IPS DF 19.7 (cell line): Measurements from ENCODE around the gene ACBD6.

ENCODE experiments used
- DNase-seq: peaks from one replicate; pipeline ENCODE4 v3.0.0-alpha.2; 2013; ENCODE audit warnings: low read depth, low spot score

ACBD6 gene

DNA sequence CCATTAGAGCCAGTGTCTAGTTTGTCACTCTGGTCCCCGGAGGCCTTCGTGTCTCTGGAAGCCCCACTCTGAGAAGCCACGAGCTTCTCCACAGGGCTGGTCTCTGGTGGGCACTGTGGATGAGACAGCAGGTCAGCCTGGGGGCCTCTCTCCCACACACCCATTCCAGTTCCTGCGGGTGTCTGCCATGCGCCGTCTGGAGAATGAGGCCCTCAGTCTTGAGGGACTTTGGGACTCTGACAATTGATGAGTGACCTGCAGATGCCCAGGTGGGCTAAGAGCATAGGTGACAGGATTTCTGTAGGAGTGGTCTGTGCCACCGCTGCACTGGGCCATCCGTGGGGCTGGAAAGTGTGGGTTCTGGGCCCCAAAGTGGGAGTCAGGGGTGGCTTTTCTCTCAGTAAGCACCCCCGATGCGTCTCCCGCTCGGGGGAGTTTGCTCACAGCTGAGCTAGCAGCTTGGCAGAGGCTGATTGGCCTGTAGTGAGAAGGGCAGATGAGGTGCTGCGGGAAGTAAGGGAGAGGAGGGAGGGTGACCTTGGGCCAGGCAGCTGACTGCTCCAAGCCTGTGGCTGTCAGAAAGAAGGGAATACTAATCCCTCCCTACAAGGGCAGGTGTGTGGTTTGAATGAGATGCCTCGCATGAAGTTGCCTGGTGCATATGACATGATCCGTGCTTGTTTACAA is 245.9 kb downstream of the ACBD6 start:
- DNase-seq: no peak

DNA sequence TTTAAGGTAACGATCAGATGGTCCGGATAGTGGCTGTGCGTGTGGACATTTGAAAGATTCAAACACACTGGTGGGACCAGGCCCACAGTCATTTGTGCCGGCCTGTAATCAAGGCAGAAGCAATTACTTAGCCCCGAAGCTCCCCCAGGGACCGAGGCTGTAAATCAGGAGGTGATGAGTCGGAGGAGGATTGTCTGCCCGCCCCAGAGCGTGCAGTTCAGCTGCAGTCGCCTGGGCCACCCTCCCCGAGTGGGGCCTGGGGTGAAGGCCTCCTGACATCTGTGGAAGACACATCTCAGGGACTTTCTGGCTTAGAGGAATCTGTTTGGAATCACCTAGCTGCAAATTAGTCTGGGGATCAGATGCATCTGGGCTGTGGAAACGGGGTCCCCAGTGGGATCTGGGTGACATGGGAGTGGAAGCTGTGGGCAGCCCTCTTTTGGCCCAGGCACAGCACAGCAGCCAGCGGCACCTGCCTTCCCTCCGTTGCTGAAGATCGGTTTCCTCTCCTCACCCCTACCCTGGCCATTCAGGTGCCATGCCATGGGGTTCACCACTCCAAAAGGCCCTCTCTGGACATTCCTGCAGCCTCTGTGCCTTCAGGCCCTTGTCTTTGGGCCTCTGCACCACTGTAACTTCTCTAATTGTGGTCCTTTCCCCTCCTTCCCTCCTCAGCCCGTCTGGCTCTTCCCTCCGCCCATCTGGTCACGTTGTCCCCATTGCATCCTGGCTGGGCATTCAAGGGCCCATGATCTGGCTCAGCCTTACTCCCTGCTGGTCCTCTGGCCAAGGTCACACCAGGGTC is 246.6 kb downstream of the ACBD6 start:
- no peak for DNase-seq

DNA sequence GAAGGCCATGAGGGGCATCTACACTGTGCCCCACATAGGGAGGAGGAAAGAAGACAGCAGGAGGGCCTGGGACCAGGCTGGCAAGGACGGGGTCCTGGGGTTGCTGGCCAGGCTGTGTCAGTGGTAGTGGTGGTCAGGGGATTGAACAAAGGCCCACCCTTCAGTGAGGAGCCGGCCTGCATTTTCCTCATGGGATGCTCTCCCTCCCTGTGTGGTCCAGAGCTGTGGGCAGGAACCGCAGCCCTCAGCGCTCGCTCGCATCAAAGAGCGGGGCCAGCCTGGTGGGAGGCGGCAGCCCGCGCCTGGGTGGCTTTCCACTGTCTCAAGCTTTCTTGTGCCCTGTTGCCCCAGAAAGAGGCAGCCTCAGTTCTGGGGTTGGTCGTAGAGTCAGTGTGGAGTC is 247.5 kb downstream of the ACBD6 start:
- no peak for DNase-seq

DNA sequence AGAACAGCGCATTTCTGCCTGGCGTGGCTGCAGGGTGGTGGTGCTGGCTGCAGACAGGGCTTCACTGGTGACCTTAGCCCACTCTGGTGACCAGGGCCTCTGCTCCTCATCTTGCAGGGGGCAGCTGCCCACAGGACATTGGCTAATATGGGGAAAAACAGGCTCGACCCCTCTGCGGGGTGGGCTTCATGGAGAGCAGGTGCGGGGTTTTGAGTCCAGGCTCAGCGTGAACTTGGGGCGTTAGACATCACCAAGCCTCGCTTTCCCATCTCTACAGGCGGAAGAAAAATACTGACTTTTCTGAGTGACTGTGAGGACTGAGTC is 247.9 kb downstream of the ACBD6 start:
- DNase-seq: no peak

DNA sequence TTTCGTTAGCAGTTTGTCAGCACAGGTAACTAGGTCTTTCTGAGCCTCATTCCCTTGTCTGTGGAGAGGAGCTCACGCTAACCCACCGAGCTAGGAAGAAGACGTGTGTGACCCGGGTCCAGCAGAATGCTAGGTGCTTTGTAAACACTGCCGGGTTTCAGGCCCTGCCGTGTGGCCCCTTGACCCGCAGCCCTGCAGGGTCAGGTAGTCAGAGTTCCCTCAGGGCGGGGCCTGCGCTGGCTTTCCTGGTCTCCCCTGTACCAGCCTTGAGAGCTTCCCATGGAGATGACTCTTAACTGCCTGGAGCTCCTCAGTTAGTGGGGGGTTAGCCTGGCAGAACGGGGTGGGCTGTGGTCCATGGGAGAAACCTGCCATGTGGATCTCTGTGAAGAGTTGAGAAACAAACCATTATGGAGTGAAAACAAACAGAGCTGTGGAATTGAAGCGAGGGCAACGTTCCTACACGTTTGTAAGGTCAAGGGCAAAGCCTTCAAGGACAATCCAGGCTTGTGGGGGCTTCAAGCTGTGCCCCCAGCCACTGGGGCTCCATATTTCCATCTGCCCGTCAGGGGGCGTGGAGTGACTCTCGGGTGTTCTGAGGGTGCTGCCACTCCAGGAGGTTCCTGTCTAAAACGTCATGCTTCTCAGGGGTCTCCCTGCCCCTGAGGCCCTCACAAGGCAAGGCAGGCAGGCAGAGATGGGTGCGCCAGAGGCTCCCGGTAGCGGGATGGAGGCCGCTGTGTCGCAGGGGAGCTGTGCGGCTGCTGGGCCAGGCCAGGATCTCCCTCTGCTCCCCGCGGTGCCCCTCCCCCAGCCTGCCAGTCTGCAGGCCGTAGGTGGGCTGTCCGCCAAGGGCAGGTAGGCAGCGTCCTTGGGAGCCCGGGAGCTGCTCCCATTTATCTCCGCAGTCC is 248.5 kb downstream of the ACBD6 start:
- DNase-seq: no peak

DNA sequence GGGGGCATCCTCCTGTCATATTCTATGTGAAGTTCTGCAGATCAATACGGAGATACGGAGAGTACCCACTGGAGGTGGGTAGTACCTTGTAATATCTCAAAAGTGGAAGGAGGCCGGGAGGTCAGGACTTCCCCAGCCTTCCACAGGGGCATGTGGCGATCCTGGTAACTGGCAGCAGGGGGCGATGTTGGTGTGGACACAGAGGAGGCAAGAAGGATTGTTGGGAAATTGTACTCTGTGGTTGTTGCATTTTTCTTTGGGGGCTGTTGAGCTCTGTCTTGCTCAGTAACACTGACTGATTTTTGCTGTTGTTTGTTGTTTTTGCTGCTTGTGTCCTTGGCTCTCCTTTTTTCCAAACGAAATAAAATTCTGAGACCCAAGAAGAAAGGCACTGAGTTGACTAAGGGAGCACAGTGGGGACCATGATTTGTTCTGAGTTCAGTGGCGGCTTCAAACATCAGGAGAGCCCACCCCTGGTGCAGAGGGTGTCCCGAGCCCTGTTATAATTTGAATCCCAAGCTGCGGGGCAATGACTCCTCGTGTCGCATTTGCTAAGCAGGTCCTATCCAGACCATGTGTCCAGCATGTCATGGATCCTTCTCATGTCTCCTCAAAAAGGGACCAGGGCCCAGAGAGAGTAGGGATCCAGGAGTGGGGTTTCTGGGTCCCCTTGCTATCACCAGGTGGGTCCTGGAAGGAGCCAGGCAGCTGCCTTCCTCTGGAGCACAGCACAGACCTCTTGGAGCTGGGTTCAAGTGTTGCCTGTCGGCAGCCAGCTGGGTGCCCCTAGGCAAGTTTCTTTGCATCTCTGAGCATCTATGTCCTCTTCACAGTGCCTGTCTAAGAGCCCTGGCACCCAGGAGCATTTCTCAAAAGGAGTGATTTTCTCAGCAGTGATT is 249.5 kb downstream of the ACBD6 start:
- no peak for DNase-seq

DNA sequence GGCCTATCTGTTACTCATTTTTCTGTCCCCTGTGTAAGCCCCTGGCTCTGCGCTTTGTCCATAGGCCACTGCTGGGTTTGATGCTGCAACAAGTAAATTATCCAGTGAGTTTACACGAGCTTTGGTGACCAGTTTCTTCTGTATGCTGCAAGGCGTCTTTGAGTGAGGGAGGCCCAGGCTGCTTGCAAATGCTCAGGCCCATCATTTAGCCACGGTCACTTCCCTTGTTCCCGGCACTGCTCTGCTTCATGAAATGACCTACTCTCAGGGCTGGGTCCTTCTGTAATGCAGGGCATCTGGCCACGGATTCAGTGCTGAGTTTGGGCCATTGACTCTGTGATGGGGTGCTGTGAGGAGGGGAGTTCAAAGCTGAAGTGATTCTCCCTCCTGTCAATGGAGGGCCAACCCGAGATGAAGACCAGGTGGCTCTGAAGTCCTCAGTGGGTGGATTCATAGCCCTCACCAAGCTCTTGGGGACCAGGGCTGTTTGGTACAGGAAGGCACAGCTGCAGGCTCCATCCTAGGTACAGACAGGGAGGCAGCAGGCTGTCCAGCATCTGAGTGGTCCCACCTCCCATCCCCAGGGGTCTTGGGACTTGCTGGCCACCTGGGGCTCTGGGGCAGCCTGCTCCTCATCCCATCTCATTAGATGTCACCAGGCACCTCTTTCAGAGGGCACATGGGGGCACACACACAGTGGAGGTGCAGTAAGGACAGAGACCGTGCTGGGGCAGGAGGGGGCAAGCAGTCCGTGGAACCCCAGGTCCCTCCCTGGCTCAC is 250.7 kb downstream of the ACBD6 start:
- no peak for DNase-seq

DNA sequence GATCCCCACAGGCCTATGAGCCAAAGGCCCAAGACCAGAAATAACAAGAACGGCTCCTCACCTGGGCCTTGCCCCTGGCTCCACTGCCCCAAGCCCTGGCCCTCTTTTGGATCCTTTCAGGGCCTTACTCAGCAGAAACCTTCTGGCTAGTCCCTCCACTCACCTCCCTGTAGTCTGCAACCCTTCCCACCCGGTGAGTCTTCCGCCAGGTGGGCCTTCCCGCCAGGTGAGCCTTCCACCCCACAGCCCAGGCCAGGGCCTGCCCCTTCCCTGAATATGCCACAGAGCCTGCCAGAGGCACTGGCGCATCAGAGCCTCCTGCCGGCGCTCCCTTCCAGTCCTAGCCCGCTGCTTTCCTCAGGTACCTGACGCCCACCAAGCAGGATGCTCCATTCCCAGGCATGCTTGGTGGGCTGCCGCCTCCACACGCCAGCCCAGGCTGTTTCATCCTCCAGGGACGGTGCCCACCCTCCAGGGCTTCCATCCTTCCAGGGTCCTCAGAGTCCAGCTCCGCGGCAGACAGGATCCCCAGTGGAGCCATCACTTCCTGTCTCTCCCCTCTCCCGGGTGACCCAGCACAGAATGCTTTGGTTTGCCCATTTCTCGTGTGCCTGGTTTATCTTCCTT is 251.4 kb downstream of the ACBD6 start:
- no peak for DNase-seq

DNA sequence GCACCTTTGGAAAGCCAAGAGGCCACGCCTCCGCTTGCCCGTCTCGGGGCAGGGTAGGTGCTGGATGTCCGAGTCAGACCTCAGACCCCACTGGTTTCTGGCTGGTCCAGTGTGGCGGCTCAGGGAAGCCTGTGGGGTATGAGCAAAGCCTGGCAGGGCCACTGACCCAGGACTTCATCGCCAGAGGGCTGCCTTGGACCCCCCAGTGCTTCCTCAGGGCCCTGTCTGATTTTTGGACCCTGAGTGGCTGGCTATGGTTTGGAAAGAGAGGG is 251.9 kb downstream of the ACBD6 start:
- no peak for DNase-seq

DNA sequence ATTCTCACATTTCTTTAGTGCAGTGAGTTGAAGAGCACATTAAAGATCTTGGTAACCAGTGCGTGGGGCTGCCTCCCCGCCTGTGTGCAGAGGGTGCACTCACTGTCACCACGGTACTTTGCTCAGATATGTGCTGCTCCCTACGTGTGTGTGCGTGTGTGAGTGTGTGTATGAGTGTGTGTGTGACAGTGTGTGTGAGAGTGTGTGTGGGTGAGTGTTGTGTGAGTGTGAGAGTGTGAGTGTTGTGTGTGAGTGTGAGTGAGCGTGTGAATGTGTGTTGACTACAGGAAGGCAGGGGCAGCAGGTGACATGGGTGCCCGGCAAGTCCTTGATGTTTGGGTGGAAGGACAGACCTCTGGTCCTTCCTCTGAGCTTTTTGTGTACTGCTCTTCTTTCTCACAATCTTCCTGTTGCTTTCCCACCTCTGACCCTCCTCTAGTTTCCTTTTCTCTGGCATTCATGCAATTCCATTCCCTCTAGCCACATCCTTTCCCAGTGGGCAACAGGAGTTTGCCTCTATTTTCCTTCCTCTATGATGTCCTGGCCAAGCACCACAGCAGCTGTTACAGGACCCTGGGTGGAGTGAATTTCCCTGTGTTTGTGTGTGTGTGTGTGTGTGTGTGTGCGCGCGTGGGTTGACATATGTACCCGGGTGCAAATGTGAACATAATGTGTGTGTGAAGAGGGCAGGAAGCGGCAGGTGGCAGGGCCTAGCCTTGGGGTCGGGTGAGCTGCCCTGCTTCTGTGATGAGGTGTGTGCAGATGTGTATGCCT is 252.5 kb downstream of the ACBD6 start:
- DNase-seq: no peak

DNA sequence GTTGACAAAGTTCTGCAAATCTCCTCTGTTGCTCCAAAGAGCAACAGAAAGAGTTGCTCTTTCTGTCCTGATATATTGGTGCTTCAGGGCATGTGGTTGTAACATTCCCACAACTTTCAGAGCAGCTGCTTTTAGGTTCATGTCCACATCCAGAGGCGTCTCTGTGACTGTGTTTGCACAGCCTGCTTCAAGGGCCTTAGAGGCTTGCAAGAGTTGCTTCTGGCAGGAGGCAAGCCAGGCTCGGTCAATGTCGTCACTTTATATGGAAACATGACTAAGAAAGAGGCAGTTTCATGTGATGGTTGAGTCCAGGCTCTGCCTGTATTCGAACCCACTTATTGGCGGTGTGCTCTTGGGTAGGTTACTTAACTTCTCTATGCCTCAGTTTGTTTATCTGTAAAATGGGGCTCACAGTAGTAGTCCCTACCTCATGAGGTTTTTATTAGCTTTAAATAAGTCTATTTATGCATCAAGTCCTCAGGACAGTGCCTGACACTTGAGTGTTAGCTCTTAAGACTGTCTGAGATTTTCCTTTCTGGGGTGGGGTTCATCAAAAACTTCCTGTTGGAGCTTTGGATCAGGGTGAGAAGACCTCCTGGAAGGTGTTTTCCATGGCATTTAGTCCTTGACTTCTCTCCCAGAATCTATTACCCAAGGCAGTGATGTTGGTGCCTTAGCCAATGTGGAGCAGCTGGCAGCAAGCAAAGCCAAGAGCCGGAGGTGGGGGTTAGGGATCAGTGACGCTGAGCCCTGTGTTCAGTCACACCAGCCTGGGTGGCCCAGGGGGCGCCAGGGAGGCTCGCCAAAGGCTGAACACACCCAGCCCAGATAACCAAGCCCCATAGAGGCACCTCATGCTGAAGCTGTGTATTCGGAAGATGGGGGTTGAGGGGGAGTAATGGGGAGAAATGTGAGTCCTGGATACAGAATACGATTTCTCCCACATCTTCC is 253.4 kb downstream of the ACBD6 start:
- DNase-seq: no peak

DNA sequence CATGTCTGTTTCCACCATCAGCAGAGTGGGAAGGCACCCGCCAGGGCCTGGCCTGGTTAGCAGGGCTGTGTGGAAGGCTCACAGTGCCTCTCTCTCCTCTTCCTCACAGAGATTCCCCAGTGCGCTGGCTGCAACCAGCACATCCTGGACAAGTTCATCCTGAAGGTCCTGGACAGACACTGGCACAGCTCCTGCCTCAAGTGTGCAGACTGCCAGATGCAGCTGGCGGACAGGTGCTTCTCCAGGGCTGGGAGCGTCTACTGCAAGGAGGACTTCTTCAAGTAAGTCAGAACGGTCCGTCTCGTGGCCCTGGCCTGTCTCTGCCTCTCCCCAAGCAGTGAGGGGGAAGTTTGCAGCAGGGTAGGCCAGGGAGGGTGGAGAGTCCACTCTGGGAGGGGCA is 254.2 kb downstream of the ACBD6 start:
- DNase-seq: no peak

DNA sequence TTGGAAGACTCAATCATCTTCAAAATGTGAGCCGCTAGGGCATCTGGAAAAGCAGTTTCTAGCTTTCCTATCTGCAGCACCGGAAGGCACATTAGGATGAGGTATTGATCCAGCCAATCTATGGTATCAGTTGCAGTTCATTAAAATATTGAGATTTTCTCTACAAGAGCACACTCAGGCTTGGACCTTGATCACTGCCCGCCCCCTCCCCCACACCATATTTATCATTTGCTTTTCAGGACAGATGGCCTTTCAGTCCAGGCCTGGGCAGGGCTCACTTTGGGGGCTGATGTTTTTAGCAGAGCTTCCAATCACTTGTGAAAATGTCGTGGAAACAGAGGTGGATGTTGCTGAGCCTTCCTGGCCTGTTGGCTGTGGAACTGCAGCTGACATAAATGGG is 254.8 kb downstream of the ACBD6 start:
- no peak for DNase-seq

DNA sequence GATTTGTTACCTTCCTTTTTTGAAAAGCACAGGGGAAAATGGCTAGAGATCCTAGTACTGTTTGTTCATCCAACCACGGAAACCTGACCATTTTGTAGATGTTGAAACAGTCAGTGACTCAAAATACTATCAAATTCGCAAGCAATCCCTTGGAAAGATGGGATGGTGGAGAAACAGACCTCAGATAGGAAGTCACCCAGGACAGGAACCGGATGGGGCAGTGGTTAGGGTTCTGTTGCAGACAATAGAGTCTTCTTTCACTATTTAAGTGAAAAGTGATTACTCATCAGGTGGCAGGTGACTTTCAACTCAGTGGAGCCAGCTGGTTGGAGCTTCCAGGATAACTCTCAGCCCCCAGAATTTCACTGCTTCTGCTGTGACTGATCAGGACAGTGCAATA is 255.3 kb downstream of the ACBD6 start:
- no peak for DNase-seq

DNA sequence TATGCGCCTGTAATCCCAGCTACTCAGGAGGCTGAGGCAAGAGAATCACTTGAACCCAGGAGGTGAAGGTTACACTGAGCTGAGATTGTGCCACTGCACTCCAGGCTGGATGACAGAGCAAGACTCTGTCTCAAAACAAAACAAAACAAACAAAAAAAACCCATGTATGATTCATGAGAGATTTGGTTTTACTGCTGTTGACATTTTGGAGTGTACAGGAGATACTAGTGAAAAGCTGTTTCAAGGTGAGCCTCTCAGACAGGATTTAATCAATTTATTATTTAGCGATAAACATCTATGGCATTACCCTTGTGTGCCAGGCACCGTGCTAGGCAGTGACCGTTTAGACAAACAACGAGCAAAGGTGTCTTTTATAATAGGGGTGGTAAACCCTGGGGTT is 255.8 kb downstream of the ACBD6 start:
- DNase-seq: no peak

DNA sequence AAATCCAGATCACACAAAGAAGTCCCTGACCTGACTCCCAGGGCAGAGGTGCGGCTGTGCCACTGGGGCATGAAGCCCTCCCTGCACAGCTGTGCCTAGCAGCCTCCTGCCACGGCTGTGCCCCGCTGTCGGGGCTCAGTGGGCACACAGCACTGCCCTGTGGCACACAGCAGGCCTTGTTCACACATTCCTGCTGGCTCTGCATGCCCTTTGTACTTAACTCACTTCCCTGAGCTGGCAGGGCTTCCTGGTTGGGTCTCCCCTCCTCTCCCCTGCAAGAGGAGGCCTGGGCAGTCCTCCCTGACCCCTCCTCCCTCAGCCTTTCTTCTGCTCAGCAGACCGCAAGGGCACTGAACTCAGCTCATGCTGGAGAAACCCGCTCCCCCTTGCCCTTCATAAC is 257.5 kb downstream of the ACBD6 start:
- no peak for DNase-seq

DNA sequence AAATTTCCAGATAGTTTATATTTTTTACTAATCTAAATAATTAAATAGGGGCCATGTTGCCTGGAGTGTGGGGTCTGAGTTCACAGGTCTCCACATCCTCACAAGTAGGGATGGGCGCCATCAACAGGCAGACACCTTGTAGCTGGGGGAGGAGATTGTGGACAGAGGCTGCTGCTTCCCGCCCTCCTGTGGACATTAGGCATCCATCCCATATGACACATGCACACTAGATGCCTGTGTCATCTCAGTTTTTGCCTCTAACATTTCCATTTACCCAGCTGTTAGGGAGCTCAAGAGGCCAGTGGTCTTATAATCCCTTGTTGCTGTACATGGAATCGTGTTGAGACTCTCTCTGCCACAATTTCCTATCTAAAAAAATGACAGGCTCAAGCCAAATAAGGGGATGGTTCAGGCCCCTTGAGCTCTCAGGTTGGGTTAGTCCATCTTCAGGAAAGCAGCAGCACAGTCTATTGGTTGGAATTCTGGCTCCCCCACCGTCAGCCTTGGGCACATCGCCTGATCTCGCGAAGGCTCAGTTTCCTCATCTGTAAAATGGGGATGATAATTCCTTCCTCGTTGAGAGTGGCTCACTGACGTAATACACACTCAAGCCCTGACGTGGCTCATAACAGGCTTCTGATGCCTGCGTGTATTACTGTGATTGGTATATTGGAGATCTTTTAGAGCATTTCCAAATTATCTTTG is 258.7 kb downstream of the ACBD6 start:
- DNase-seq: no peak
